ENCODE data around the gene MIX23.
A peak's percentile ranks its signal among the peaks of the same experiment; 100 is the strongest.

Gene MIX23

DNA sequence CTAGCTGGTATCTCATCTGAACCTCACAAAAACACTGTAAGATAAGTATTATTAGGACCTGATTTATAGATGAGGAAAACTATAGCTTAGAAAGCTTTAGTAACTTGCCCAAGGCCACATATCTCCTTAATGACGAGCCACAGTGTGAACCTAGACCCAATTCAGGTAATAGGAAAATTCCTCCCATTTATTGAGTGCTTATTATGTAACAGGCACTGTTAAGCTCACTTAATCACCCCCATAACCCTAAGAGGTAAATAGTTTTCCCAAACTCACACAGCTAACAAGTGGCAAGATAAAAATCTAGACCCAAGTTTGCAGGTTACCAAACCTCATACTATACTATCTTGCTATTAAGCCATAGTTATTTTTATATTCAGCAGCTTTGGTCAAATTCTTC lies 24.9 kb upstream of the MIX23 start:
- no peak for DNase-seq (ENCODE audit: low read depth)
- no peak overlapping the region for H3K4me3 ChIP-seq (ENCODE audit: low read depth, low read length)
- TF ChIP-seq, protein P1, sequence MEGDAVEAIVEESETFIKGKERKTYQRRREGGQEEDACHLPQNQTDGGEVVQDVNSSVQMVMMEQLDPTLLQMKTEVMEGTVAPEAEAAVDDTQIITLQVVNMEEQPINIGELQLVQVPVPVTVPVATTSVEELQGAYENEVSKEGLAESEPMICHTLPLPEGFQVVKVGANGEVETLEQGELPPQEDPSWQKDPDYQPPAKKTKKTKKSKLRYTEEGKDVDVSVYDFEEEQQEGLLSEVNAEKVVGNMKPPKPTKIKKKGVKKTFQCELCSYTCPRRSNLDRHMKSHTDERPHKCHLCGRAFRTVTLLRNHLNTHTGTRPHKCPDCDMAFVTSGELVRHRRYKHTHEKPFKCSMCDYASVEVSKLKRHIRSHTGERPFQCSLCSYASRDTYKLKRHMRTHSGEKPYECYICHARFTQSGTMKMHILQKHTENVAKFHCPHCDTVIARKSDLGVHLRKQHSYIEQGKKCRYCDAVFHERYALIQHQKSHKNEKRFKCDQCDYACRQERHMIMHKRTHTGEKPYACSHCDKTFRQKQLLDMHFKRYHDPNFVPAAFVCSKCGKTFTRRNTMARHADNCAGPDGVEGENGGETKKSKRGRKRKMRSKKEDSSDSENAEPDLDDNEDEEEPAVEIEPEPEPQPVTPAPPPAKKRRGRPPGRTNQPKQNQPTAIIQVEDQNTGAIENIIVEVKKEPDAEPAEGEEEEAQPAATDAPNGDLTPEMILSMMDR (conservative IDR thresholded peaks at IDR 0.05; ENCODE audit: low read depth, low read length): no peak

DNA sequence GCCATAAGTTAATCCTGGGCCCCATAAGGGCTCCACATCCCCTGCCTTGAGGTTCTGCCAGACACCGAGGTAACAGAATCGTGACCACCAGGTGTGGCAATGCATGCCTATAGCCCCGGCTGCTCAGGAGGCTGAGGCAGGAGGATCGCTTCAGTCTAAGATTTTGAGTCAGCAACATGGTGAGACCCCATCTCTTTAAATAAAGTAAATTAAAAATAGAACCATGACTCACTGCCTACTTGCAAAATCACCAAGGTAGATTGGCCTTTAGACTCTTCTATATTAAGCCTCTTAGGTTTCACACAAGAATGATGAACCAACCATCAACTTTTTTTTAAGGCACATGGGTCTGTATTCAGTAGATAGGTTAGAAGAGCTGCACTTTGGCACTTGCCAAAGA lies 23.2 kb upstream of the MIX23 start:
- H3K4me3 ChIP-seq (ENCODE audit: low read depth, low read length): no peak overlapping the region
- no peak for DNase-seq (ENCODE audit: low read depth)
- TF ChIP-seq, protein P1 (conservative IDR thresholded peaks at IDR 0.05; ENCODE audit: low read depth, low read length): no peak

GRCh38 chr3:122405015-122405414 lies 22.0 kb upstream of the MIX23 start:
- TF ChIP-seq, protein P1 (conservative IDR thresholded peaks at IDR 0.05; ENCODE audit: low read depth, low read length): no peak
- no peak for DNase-seq (ENCODE audit: low read depth)
- no peak overlapping the region for H3K4me3 ChIP-seq (ENCODE audit: low read depth, low read length)

DNA sequence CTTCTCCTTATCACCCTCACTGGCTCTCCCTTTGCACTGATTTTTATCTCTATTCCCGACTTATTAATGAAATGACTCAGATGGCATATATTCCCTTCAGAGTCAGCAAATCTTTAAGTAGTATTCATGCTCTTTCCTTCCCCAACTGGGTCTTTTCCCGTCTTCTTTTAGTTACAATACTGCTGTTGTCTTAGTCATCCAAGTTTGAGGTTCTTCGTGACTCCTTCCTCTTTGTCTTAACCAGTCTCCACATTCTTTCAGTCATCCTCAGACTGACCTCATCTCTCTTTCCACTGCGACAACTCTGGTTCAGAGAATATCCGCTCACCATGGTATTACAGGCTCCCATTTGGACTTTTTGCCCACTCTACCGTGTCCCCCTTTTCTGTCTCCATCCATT lies 20.5 kb upstream of the MIX23 start:
- DNase-seq (ENCODE audit: low read depth): peak; percentile 39
- TF ChIP-seq, protein P1 (conservative IDR thresholded peaks at IDR 0.05; ENCODE audit: low read depth, low read length): no peak
- no peak overlapping the region for H3K4me3 ChIP-seq (ENCODE audit: low read depth, low read length)

DNA sequence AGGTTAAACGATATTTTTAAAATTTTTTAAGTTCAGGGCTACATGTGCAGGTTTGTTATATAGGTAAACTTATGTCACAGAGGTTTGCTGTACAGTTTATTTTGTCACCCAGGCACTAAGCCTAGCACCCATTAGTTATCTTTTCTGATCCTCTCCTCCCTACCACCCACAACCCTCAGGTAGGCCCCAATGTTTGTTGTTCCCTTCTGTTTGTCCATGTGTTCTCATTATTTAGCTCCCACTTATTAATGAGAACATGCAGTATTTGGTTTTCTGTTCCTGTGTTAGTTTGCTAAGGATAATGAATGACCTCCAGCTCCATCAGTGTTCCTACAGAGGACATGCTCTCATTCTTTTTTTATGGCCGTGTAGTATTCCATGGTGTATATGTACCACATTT lies 15.9 kb upstream of the MIX23 start:
- no peak overlapping the region for H3K4me3 ChIP-seq (ENCODE audit: low read depth, low read length)
- TF ChIP-seq, protein P1 (conservative IDR thresholded peaks at IDR 0.05; ENCODE audit: low read depth, low read length): no peak
- no peak for DNase-seq (ENCODE audit: low read depth)

DNA sequence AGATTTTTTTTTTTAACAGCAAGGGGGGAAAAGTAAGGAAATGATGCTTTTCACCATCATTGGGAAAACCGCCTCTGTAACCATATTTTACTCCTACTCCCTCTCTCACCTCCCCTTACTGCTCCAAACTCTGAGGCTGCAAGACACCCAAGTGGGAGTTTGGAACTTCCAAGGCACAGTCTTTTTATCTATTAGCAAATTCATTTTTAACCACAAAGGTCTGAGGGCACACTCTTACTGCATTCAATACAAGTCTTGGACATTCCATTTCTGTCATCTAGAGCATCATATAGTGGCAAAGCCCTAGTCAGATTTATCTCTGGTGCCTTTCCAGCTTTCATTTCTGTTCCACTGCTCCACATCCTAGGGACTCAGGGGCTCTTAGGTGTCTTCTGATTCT lies 14.2 kb upstream of the MIX23 start:
- TF ChIP-seq, protein P1 (conservative IDR thresholded peaks at IDR 0.05; ENCODE audit: low read depth, low read length): no peak
- no peak overlapping the region for H3K4me3 ChIP-seq (ENCODE audit: low read depth, low read length)
- peak; percentile 85 for DNase-seq (ENCODE audit: low read depth)

DNA sequence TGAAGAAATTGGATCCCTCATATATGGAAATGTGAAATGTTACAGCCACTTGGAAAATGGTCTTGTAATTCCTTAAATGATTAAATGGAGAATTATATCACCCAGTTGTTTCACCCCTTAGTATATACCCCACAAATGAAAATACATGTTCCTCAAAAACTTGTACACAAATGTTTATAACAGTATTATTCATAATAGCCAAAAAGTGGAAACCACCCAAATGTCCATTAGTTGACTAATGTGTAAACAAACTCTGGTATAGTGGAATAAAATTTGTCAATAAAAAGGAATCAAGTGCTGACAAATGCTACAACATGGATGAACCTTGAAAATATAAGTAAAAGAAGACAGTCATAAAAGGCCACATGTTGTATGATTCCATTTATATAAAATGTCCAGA lies 13.5 kb upstream of the MIX23 start:
- DNase-seq (ENCODE audit: low read depth): no peak
- no peak overlapping the region for H3K4me3 ChIP-seq (ENCODE audit: low read depth, low read length)
- TF ChIP-seq, protein P1 (conservative IDR thresholded peaks at IDR 0.05; ENCODE audit: low read depth, low read length): no peak
